ENCODE measurements around the gene RTEL1. TPM values are rescaled to one million over a fixed set of nuclear protein-coding genes. Genes with fewer than 3 reads are reported as not detected.
"Not testable (repeated sequence)": the region's sequence is repeated elsewhere in the genome, so short reads cannot be mapped to it uniquely, and the experiment has no call there.

The RTEL1 gene
- total RNA-seq, 1 experiment from 2014 or later, result 51.1 TPM

DNA sequence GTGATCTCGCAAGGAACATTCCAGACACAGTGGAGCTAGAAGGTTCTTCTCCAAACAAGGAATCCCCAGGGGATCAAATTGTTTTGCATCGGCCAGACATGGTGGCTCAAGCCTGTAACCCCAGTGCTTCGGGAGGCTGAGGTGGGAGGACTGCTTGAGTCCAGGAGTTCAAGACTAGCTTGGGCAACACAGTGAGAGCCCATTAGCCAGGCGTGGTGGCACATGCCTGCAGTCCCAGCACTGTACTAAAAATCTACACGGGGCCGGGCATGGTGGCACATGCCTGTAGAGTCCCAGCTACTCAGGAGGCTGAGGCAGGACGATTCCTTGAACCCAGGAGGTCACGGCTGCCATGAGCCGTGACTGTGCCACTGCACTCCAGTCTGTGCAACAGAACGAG lies 46.5 kb upstream of the RTEL1 start:
- intact Hi-C loops (cut with micrococcal nuclease; ENCODE audit: unreplicated experiment), result no loop called here
- H3K27me3 Mint-ChIP-seq (ENCODE audit: insufficient read depth, unreplicated experiment), result no peaks in the 10 kb centered on the region
- DNase-seq, result no peak
- ChIA-PET CTCF (no interaction called here), POLR2A (no interaction called here)
- H3K4me1 ChIP-seq, result no peaks in the 10 kb centered on the region
- H3K4me3 Mint-ChIP-seq (ENCODE audit: unreplicated experiment), result no peak overlapping the region
- TF ChIP-seq, protein P1, sequence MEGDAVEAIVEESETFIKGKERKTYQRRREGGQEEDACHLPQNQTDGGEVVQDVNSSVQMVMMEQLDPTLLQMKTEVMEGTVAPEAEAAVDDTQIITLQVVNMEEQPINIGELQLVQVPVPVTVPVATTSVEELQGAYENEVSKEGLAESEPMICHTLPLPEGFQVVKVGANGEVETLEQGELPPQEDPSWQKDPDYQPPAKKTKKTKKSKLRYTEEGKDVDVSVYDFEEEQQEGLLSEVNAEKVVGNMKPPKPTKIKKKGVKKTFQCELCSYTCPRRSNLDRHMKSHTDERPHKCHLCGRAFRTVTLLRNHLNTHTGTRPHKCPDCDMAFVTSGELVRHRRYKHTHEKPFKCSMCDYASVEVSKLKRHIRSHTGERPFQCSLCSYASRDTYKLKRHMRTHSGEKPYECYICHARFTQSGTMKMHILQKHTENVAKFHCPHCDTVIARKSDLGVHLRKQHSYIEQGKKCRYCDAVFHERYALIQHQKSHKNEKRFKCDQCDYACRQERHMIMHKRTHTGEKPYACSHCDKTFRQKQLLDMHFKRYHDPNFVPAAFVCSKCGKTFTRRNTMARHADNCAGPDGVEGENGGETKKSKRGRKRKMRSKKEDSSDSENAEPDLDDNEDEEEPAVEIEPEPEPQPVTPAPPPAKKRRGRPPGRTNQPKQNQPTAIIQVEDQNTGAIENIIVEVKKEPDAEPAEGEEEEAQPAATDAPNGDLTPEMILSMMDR (IDR thresholded peaks at IDR 0.05; ENCODE audit: insufficient read depth in 1 of 2, low read depth in 1 of 2, low read length in 1 of 2, severe bottlenecking in 1 of 2, unreplicated experiment in 1 of 2), result no peak
- H3K36me3 Mint-ChIP-seq (ENCODE audit: insufficient read depth, unreplicated experiment), result peaks cover 34% of the 10 kb centered on the region
- H3K4me3 ChIP-seq (ENCODE audit: low read depth, low read length), result no peak overlapping the region
- H3K4me1 Mint-ChIP-seq (ENCODE audit: low read depth, unreplicated experiment), result no peaks in the 10 kb centered on the region
- peaks cover 14% of the 10 kb centered on the region for H3K9me3 Mint-ChIP-seq (ENCODE audit: unreplicated experiment)
- H3K9me3 ChIP-seq, result peaks cover 7% of the 10 kb centered on the region
- no peaks in the 10 kb centered on the region for H3K27me3 ChIP-seq (replicated peaks; ENCODE audit: control insufficient read depth, insufficient read depth, low read length)
- H3K36me3 ChIP-seq (ENCODE audit: control insufficient read depth, insufficient read depth, low read length), result peaks cover 7% of the 10 kb centered on the region
- no TSS peak for BruUV-seq (replicated peaks)
- H3K27ac Mint-ChIP-seq (ENCODE audit: unreplicated experiment), result no peak overlapping the region

DNA sequence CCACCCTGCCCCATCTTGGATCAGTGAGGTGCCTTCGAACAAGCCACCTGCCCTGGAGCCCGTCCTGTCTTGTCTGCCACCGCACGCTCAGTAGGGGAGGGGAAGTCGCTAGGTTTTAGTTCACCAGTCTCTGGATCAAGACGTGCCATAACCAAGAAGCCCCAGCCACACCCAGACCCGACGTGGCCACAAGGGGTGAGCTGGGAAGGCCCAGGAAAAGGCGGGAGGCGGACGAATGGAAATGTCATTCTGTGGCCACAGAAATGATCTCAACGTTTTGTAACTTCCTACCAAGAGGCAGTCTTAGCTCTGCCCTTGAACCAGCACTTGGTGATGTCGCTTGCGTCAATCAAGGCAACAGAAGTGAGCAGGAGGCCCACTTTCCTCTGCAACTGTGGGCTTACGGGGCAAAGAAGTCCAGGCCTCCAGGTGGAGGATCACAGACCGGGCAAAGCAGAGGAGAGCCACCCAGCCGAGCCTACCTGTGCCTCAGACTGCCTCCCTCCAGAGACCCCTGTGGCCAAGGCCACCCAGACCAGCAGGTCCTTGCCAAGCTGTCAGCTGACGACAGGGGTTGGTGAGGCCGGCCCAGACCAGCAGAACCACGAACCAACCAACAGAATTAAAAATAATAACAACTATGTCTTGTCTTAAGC lies 45.7 kb upstream of the RTEL1 start:
- no peaks in the 10 kb centered on the region for H3K4me1 ChIP-seq
- ChIA-PET CTCF (no interaction called here), POLR2A (interaction anchor here (0.7 kb wide), 1 partner anchor 78 kb away, joined by 3 read pairs; no protein-coding TSS in a partner anchor)
- Mint-ChIP-seq H3K36me3 (ENCODE audit: insufficient read depth, unreplicated experiment) (peaks cover 41% of the 10 kb centered on the region), H3K9me3 (ENCODE audit: unreplicated experiment) (peaks cover 14% of the 10 kb centered on the region), H3K4me1 (ENCODE audit: low read depth, unreplicated experiment) (no peaks in the 10 kb centered on the region), H3K27me3 (ENCODE audit: insufficient read depth, unreplicated experiment) (no peaks in the 10 kb centered on the region), H3K27ac (ENCODE audit: unreplicated experiment) (no peak overlapping the region), H3K4me3 (ENCODE audit: unreplicated experiment) (no peak overlapping the region)
- intact Hi-C loops (cut with micrococcal nuclease; ENCODE audit: unreplicated experiment), result no loop called here
- H3K4me3 ChIP-seq (ENCODE audit: low read depth, low read length), result no peak overlapping the region
- peaks cover 7% of the 10 kb centered on the region for H3K9me3 ChIP-seq
- TF ChIP-seq, protein P1 (IDR thresholded peaks at IDR 0.05; ENCODE audit: insufficient read depth in 1 of 2, low read depth in 1 of 2, low read length in 1 of 2, severe bottlenecking in 1 of 2, unreplicated experiment in 1 of 2), result no peak
- H3K36me3 ChIP-seq (ENCODE audit: control insufficient read depth, insufficient read depth, low read length), result peaks cover 7% of the 10 kb centered on the region
- BruUV-seq (replicated peaks), result no TSS peak
- DNase-seq, result no peak
- no peaks in the 10 kb centered on the region for H3K27me3 ChIP-seq (replicated peaks; ENCODE audit: control insufficient read depth, insufficient read depth, low read length)

DNA sequence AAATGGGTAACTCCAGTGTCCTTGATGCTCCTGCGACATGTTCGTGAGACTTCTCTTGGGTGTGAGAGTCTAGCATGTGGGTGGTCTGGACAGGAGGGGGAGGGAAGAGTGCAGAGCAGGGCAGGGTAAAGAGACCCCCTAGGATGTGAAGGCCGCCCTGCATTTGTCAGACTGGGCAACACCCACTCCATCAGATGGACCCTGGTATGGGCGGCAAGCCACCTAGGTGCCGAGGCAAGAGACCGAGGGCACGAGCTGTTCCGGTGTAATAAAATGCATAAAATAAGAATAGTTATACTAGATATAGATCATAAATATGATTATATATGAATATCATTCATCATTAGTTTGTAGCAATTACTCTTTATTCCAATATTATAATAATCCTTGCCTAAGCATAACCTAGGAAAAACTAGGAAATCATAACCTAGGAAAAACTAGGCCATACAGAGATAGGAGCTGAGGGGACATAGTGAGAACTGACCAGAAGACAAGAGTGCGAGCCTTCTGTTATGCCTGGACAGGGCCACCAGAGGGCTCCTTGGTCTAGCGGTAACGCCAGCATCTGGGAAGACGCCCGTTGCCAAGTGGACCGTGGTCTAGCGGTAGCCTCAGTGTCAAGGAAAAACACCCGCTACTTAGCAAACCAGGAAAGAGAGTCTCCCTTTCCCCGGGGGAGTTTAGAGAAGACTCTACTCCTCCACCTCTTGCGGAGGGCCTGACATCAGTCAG lies 44.1 kb upstream of the RTEL1 start:
- H3K4me1 Mint-ChIP-seq (ENCODE audit: low read depth, unreplicated experiment); intact Hi-C loops (cut with micrococcal nuclease; ENCODE audit: unreplicated experiment); H3K4me3 Mint-ChIP-seq (ENCODE audit: unreplicated experiment); H3K36me3 ChIP-seq (ENCODE audit: control insufficient read depth, insufficient read depth, low read length); DNase-seq; H3K27ac Mint-ChIP-seq (ENCODE audit: unreplicated experiment); H3K9me3 ChIP-seq; H3K27me3 ChIP-seq (replicated peaks; ENCODE audit: control insufficient read depth, insufficient read depth, low read length); H3K4me1 ChIP-seq; BruUV-seq (replicated peaks); H3K4me3 ChIP-seq (ENCODE audit: low read depth, low read length); H3K27me3 Mint-ChIP-seq (ENCODE audit: insufficient read depth, unreplicated experiment): not testable (repeated sequence)
- POLR2A ChIA-PET, result interaction anchor here (0.6 kb wide), 2 partner anchors 28 to 73 kb away, joined by 3 to 11 read pairs; no protein-coding TSS in a partner anchor
- CTCF ChIA-PET, result interaction anchor here (0.6 to 1.0 kb wide), 2 partner anchors 76 to 366 kb away, joined by 3 read pairs; no protein-coding TSS in a partner anchor
- Mint-ChIP-seq H3K9me3 (ENCODE audit: unreplicated experiment) (peaks cover 14% of the 10 kb centered on the region), H3K36me3 (ENCODE audit: insufficient read depth, unreplicated experiment) (peaks cover 47% of the 10 kb centered on the region)
- TF ChIP-seq, protein P1 (IDR thresholded peaks at IDR 0.05; ENCODE audit: insufficient read depth in 1 of 2, low read depth in 1 of 2, low read length in 1 of 2, severe bottlenecking in 1 of 2, unreplicated experiment in 1 of 2), result peak in 1 of 2 experiments; percentile 54
